Upper lobe of right lung (tissue), 1 donor: ENCODE data around the gene CBX2. TPM values are rescaled to one million over a fixed set of nuclear protein-coding genes. Genes with fewer than 3 reads are reported as not detected.
A peak's percentile ranks its signal among the peaks of the same experiment; 100 is the strongest.

Experiments used
- ATAC-seq: fragments of 200-7000 bp; cut with Tn5 transposase; one replicate; pipeline ENCODE4 v1.9.1; 2020; ENCODE audit warnings: mild to moderate bottlenecking, moderate library complexity
- DNase-seq: peaks from one replicate; pipeline ENCODE4 v3.0.0-alpha.2; 2020
- H3K27ac ChIP-seq: fragments of 200-600 bp; one replicate; pipeline ENCODE4 v1.8.0; 2022
- H3K27me3 ChIP-seq: fragments of 200-600 bp; one replicate; pipeline ENCODE4 v1.8.0; 2022; ENCODE audit warnings: mild to moderate bottlenecking
- H3K36me3 ChIP-seq: fragments of 200-600 bp; one replicate; pipeline ENCODE4 v1.8.0; 2022
- H3K4me1 ChIP-seq: fragments of 200-600 bp; one replicate; pipeline ENCODE4 v1.8.0; 2022
- H3K4me3 ChIP-seq: fragments of 200-600 bp; one replicate; pipeline ENCODE4 v1.8.0; 2022; ENCODE audit warnings: mild to moderate bottlenecking
- H3K9me3 ChIP-seq: fragments of 200-600 bp; one replicate; pipeline ENCODE4 v1.8.0; 2022
- intact Hi-C: fragments of 100-400 bp; cut with DNase I; formaldehyde crosslinking; loops from one replicate; pipeline ENCODE4 v1.11.0; 2022
- total RNA-seq: library from RNA; stranded (reverse); fragmentation: NEBNext Ultra II Directional; extraction: Animal tissue kit (Norgen Biotek cat#: 25700); gene quantifications from one replicate; pipeline ENCODE4 v1.2.1, GENCODE V29; 2021
- TF ChIP-seq, protein P1 (sequence below): fragments of 200-600 bp; IDR thresholded peaks from one replicate; pipeline ENCODE4 v1.8.0; 2022; ENCODE audit warnings: antibody characterized with exemption
- donor health status: DM: no; HTN: yes; CAD: no; lungs with severe emphysema.

Gene CBX2
- total RNA-seq, 1 donor from 2014 or later = 3.4 TPM

DNA sequence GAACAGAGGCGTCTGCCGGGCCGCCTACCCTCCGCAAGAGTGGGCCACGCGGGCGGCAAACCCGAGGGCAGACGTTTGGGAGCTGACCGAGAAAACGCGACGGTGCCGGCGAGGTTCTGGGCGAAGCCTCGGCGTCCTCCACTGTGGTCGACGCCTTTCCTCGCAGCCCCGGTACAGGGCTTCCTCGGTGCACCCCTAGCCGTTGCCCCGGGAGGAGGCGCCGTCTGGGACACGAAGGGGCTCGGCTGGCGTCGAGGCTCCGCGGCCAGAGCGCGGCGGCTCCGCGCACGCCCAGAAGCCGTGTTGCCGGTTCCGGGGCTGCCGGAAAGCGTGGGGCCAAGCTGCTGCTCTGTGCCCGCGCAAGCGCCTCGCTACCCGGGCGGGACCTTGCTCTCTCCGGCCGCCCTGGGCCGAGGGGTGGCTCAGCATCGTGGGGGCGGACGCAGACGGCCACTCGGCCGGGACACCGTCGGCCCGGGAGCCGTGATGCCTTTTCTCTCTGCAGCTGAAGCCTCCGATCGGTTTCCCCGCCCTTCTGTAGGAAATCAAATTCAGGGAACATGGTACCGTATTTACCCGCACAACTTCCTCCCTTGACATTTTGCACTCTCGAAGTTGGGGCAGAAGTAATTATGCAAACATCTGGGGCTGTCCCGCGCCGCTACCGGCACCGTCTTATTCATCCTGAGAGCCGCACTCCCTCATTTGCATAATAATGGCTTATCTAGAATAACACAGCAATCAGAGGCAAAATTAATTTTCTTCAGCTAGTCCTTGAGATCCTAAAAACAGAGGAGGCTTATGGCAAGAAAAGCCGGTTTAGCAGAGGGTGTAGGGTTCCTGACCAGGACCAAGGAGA is 26.3 kb downstream of the CBX2 start:
- no peak overlapping the region for H3K4me3 ChIP-seq
- DNase-seq (no peak), ATAC-seq (peak; percentile 29)
- no peak overlapping the region for H3K27ac ChIP-seq
- TF ChIP-seq, protein P1, sequence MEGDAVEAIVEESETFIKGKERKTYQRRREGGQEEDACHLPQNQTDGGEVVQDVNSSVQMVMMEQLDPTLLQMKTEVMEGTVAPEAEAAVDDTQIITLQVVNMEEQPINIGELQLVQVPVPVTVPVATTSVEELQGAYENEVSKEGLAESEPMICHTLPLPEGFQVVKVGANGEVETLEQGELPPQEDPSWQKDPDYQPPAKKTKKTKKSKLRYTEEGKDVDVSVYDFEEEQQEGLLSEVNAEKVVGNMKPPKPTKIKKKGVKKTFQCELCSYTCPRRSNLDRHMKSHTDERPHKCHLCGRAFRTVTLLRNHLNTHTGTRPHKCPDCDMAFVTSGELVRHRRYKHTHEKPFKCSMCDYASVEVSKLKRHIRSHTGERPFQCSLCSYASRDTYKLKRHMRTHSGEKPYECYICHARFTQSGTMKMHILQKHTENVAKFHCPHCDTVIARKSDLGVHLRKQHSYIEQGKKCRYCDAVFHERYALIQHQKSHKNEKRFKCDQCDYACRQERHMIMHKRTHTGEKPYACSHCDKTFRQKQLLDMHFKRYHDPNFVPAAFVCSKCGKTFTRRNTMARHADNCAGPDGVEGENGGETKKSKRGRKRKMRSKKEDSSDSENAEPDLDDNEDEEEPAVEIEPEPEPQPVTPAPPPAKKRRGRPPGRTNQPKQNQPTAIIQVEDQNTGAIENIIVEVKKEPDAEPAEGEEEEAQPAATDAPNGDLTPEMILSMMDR = no peak
- H3K27me3 ChIP-seq = peaks cover 99% of the 10 kb centered on the region
- no peaks in the 10 kb centered on the region for H3K36me3 ChIP-seq
- H3K4me1 ChIP-seq = peaks cover 16% of the 10 kb centered on the region
- no peaks in the 10 kb centered on the region for H3K9me3 ChIP-seq
- intact Hi-C loops = no loop called here

DNA sequence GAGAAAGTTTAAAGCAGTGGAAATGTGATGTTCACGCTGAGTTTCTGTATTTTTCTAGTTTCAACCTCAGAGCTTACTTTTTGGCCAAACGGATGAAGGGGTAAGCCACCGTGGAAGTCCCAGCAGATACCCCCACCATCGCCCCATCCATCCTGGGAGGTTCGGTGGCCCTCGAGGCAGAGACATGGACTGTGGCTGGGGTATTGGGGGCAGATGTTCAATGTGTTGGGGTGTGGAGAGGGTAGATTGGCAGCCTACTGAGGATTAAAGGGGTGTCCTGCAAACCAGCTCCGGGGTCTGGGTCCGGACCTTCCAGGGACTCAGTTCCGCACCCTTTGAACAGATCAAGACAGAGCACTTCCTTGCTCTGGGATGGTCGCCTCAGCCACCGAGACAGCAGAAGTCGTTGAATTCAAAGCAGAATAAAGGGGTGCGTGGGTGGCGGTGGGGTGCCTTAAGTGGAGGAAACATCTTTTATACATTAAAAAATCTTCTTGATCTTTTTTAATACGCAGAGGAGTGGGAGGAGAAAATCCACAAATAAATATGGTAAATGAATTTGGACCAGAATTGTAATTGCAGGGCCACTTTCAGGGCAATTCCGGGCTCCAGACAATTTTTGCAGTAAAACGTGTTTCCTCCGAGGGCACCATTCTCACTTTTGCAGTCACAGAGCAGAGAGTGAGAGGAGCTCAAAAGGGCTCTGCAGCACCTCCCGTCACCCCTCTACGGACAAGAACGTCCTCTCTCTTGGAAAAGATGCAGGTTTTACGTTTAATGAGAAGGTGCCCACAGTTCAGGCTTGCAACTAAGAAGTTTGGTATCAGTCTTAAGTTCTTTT is 27.1 kb downstream of the CBX2 start:
- no peak overlapping the region for H3K4me3 ChIP-seq
- no peaks in the 10 kb centered on the region for H3K9me3 ChIP-seq
- H3K36me3 ChIP-seq = no peaks in the 10 kb centered on the region
- no peak for ATAC-seq
- TF ChIP-seq, protein P1 = no peak
- no peak overlapping the region for H3K27ac ChIP-seq
- intact Hi-C loops = loop anchor here (5.0 kb wide), 1 partner anchor 37 kb away; no protein-coding TSS in a partner anchor
- H3K27me3 ChIP-seq = peaks cover 97% of the 10 kb centered on the region
- no peak for DNase-seq
- H3K4me1 ChIP-seq = peaks cover 16% of the 10 kb centered on the region

DNA sequence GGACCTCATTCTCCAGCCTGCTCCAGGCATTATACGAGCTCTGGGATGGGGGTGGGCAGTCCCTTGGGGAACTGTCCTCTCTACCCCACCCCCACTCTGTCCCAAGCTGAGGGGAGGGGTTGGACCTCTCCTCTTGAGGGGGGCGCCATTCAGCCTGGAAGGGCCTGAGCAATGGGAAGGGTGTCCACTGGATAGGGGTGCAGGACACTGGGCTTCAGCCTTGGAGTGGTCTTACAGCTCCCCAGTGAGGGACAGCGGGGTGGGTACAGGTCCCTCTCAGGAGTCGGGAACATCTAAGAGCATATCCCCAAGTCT is 28.5 kb downstream of the CBX2 start:
- intact Hi-C loops = loop anchor here (5.0 kb wide), 1 partner anchor 36 kb away; no protein-coding TSS in a partner anchor
- TF ChIP-seq, protein P1 = no peak
- Histone ChIP-seq H3K4me3 (no peak overlapping the region), H3K27me3 (peaks cover 92% of the 10 kb centered on the region), H3K9me3 (no peaks in the 10 kb centered on the region), H3K36me3 (no peaks in the 10 kb centered on the region), H3K27ac (no peak overlapping the region), H3K4me1 (peaks cover 19% of the 10 kb centered on the region)
- no peak for DNase-seq
- no peak for ATAC-seq

DNA sequence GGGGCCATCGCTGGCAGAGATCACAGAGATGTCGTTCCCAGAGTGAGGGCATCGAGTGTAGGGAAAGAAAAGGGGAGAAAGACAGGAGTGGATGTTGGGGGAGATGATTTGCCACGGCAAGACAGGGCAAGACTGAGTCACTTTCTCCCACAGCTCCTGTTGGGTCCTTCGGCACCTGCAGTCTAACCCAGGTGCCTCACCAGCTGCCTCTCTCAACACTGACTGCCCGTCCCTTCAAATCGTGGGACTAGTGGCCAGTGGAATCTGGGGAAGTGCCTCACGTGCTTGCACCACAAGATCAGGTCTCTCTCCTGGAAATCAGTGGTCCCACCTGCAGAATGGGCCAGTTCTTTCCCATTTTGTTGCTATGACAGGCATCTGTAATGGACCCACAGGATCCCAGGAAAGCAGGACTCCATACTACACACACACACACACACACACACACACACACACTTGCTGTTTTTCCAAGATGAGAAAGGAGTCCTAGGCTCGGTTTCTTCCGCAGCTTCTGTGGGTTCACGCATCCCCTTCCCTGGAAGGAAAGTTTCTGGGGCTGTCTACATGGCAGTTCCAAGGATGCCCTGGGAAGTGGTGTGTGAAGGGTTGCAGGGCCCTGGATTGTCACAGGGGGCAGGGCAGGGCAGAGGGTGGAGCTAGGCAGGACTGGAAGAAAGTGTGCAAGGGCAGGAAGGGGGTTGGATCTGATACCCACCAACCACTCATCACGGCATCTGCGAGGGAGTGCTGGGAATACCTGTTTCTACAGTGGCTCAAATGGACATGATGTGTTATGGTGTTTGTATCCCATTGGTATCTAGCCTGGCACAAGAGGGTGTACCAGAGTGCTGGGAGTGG is 29.1 kb downstream of the CBX2 start:
- Histone ChIP-seq H3K36me3 (no peaks in the 10 kb centered on the region), H3K9me3 (no peaks in the 10 kb centered on the region), H3K27ac (no peak overlapping the region), H3K4me1 (peaks cover 26% of the 10 kb centered on the region), H3K27me3 (peaks cover 92% of the 10 kb centered on the region), H3K4me3 (no peak overlapping the region)
- intact Hi-C loops = loop anchor here (5.0 kb wide), 1 partner anchor 35 kb away; no protein-coding TSS in a partner anchor
- TF ChIP-seq, protein P1 = no peak
- DNase-seq (no peak), ATAC-seq (no peak)
